ENCODE results near the gene ZNF790. TPM values are rescaled to one million over a fixed set of nuclear protein-coding genes. Genes with fewer than 3 reads are reported as not detected.

The ZNF790 gene
- total and polyA plus RNA-seq, 2 of the 13 experiments (the other 11 are each of a cell fraction or from before 2014, with no cell fraction given), result 1.3 to 5.3 TPM

GRCh38 chr19:36837906-36838783 is at the start of gene ZNF790 (continued):
- TF ChIP-seq ZNF574 (CRISPR knock-in tag; IDR thresholded peaks at IDR 0.05) (peak; percentile 89), SNRNP70 (IDR thresholded peaks at IDR 0.05; ENCODE audit: low read depth, low read length) (no peak), SIN3B (IDR thresholded peaks at IDR 0.05; ENCODE audit: low read length) (no peak), AGO2 (optimal IDR thresholded peaks at IDR 0.05; ENCODE audit: low read depth, low read length) (peak; percentile 85), ZNF770 (CRISPR knock-in tag; IDR thresholded peaks at IDR 0.05) (0 out of 2 replicates have a peak, but pooled peaks have one; percentile 45), NAIF1 (CRISPR knock-in tag; IDR thresholded peaks at IDR 0.05; ENCODE audit: borderline replicate concordance) (peak; percentile 35; the same call in 1 of the 2 replicates), ZNF143 (CRISPR knock-in tag; IDR thresholded peaks at IDR 0.05) (peak; percentile 95), ZKSCAN1 (IDR thresholded peaks at IDR 0.05; ENCODE audit: low read length) (no peak), ARNT2 (CRISPR knock-in tag; IDR thresholded peaks at IDR 0.05; ENCODE audit: low read depth) (peak; percentile 73; the same call in 1 of the 2 replicates), HBP1 (CRISPR knock-in tag; IDR thresholded peaks at IDR 0.05; ENCODE audit: low read depth) (peak; percentile 63), JUN (CRISPR knock-in tag; IDR thresholded peaks at IDR 0.05) (no peak), TARDBP (CRISPR knock-in tag; IDR thresholded peaks at IDR 0.05) (peak; percentile 49; the same call in 1 of the 2 replicates), ERF (CRISPR knock-in tag; IDR thresholded peaks at IDR 0.05) (peak; percentile 55; the same call in 1 of the 2 replicates), ISL2 (CRISPR knock-in tag; IDR thresholded peaks at IDR 0.05) (peak; percentile 64), ZNF800 (CRISPR knock-in tag; IDR thresholded peaks at IDR 0.05) (0 out of 2 replicates have a peak, but pooled peaks have one; percentile 57), ZBTB21 (CRISPR knock-in tag; IDR thresholded peaks at IDR 0.05) (no peak), CREM (IDR thresholded peaks at IDR 0.05) (peak; percentile 97), CREM (CRISPR knock-in tag; IDR thresholded peaks at IDR 0.05) (no peak), SIX4 (CRISPR knock-in tag; IDR thresholded peaks at IDR 0.05) (no peak), ZNF296 (CRISPR knock-in tag; conservative IDR thresholded peaks at IDR 0.05) (no peak)
